ENCODE measurements around the gene TH.

Gene TH

DNA sequence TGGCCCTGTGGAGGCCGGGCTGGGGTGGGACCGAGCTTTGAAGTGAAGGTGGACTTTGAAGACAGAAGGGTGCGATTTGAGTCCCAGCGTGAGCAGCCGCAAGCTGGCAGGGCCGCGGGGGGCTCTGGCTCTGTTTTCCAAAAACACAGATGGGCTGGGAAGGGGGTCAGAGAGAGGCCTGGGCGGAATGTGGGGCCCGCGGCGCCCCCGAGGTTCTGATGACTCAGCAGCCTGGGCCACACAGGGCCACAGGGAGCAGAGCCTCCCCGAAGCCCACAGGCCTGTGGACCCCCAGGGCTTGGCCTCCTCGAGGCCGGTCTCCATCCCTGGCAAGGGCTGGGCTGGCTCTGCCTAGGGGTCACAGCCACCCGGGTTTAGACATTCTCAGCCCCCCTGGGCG, 16.7 kb downstream of the TH start:
- Histone ChIP-seq H3K9ac (ENCODE audit: low read depth, low read length) (no peak overlapping the region), H3K9me3 (ENCODE audit: control insufficient read depth, insufficient read depth, low read length) (no peaks in the 10 kb centered on the region), H3K27ac (ENCODE audit: low read depth, low read length) (no peak overlapping the region), H3K36me3 (ENCODE audit: control insufficient read depth, insufficient read depth, low read length) (no peaks in the 10 kb centered on the region), H3K4me1 (ENCODE audit: control insufficient read depth, insufficient read depth, low read length) (peaks cover 4% of the 10 kb centered on the region), H3K4me3 (ENCODE audit: low read depth, low read length) (no peak overlapping the region), H3K27me3 (ENCODE audit: control insufficient read depth, insufficient read depth, low read length) (peaks cover 16% of the 10 kb centered on the region)

- Histone ChIP-seq H3K4me3 (ENCODE audit: low read depth, low read length) (no peak overlapping the region), H3K4me1 (ENCODE audit: control insufficient read depth, insufficient read depth, low read length) (peaks cover 4% of the 10 kb centered on the region), H3K9ac (ENCODE audit: low read depth, low read length) (no peak overlapping the region), H3K9me3 (ENCODE audit: control insufficient read depth, insufficient read depth, low read length) (no peaks in the 10 kb centered on the region), H3K36me3 (ENCODE audit: control insufficient read depth, insufficient read depth, low read length) (no peaks in the 10 kb centered on the region), H3K27me3 (ENCODE audit: control insufficient read depth, insufficient read depth, low read length) (peaks cover 23% of the 10 kb centered on the region), H3K27ac (ENCODE audit: low read depth, low read length) (no peak overlapping the region)
Observed at GRCh38 chr11:2154195-2154585, 17.4 kb downstream of the TH start.

DNA sequence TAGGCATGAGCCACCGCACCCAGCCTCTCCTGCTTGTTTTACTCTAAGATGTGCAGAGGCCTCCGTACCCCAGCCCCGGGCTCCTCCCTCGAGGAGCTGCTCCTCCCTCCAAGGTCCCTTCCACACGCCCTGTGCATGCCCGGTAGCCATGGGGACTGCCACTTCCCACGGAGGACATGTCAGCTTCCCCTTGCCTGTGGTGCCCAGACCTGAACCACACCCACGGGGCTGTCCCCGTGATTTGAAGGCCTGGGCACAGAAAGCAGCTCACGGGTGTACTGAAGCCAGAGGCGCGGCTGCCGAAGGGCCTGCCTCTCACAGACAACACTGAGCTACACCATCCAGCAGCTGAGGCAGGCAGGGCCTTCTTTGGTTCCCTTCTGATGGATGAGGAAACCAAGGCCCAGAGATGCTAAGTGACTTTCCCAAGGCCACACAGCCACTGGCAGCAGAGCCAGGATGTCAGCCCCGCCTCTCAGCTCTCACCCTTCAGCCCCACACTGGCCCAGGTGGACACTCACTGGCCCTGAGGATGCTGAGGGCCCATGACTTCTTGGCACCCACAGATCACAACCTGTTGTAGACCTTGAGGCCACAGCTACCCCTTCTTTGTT, 17.9 kb downstream of the TH start:
- Histone ChIP-seq H3K27ac (ENCODE audit: low read depth, low read length) (no peak overlapping the region), H3K36me3 (ENCODE audit: control insufficient read depth, insufficient read depth, low read length) (no peaks in the 10 kb centered on the region), H3K4me1 (ENCODE audit: control insufficient read depth, insufficient read depth, low read length) (peaks cover 4% of the 10 kb centered on the region), H3K9ac (ENCODE audit: low read depth, low read length) (no peak overlapping the region), H3K27me3 (ENCODE audit: control insufficient read depth, insufficient read depth, low read length) (peaks cover 28% of the 10 kb centered on the region), H3K9me3 (ENCODE audit: control insufficient read depth, insufficient read depth, low read length) (no peaks in the 10 kb centered on the region), H3K4me3 (ENCODE audit: low read depth, low read length) (no peak overlapping the region)

GRCh38 chr11:2151500-2152257, 19.9 kb downstream of the TH start:
- Histone ChIP-seq H3K4me1 (ENCODE audit: control insufficient read depth, insufficient read depth, low read length) (peaks cover 6% of the 10 kb centered on the region), H3K9me3 (ENCODE audit: control insufficient read depth, insufficient read depth, low read length) (no peaks in the 10 kb centered on the region), H3K36me3 (ENCODE audit: control insufficient read depth, insufficient read depth, low read length) (no peaks in the 10 kb centered on the region), H3K27ac (ENCODE audit: low read depth, low read length) (no peak overlapping the region), H3K9ac (ENCODE audit: low read depth, low read length) (no peak overlapping the region), H3K27me3 (ENCODE audit: control insufficient read depth, insufficient read depth, low read length) (peaks cover 49% of the 10 kb centered on the region), H3K4me3 (ENCODE audit: low read depth, low read length) (no peak overlapping the region)

DNA sequence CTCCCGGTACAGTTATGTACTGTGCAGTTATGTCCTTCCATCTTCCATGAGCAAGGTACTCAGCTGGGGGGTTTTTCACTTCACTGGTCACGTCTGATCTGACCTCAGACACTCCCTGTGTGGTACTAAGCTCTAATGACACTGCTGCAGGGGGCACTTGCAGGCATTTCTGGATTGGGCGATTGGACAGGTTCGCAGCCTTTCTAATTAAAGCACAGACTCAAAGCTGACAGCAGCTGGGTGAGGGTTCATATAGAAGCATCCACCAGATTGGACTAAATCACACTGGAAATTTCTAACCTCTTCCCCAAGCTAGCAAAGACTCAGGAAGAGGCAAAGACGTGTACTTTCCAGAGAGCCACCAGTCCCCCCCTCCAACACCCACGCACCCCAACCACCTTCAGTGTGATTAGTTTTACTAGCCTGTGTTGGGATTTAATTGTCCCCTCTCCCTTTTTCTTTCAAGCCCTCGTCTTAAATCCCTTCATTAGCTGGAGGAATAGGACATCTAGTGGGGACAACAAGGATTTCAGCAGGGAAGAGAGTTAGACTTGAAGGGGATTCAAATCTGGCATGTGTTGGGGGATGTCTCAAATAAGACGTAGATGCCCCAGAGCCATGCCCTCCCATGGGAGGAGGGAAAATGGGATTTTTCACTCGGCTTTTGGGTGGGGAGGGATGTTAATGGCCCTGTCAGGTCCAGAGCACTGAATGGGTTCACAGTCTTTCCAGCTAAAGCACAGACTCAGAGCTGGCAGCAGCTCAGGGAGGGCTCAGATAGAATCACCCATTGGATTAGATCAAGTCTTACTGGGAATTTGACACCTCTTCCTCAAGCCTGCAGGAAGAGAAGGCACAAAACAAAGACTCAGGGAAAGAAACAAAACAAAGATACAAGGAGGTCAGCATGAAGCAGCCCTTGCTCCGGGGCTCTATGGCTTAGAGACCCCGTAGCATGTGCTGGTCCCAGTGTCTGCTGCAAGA, 21.5 kb downstream of the TH start:
- peaks cover 64% of the 10 kb centered on the region for H3K27me3 ChIP-seq (ENCODE audit: control insufficient read depth, insufficient read depth, low read length)
- H3K36me3 ChIP-seq (ENCODE audit: control insufficient read depth, insufficient read depth, low read length) = no peaks in the 10 kb centered on the region
- H3K4me3 ChIP-seq (ENCODE audit: low read depth, low read length) = no peak overlapping the region
- no peak overlapping the region for H3K27ac ChIP-seq (ENCODE audit: low read depth, low read length)
- H3K9me3 ChIP-seq (ENCODE audit: control insufficient read depth, insufficient read depth, low read length) = no peaks in the 10 kb centered on the region
- H3K9ac ChIP-seq (ENCODE audit: low read depth, low read length) = no peak overlapping the region
- peaks cover 11% of the 10 kb centered on the region for H3K4me1 ChIP-seq (ENCODE audit: control insufficient read depth, insufficient read depth, low read length)

DNA sequence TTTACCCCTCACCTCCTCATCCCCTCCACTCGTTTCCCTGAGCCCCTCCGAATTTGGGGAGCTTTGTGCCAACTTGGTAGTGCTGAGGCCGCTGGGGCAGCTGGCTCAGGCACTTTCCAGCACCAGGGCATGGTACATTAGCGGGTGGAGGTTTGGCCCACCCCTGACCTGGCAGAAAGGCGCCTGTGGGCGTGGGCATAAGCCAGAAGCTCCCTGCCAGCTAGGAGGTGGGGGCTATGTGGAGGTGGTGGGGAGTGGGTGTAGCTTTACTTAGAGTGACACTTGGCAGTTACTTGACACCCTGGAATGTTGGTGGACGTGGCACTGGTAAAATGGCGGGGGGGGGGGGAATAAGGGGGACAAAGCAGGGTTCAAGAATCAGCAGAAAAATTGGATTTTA, 22.2 kb downstream of the TH start:
- no peaks in the 10 kb centered on the region for H3K36me3 ChIP-seq (ENCODE audit: control insufficient read depth, insufficient read depth, low read length)
- no peak overlapping the region for H3K4me3 ChIP-seq (ENCODE audit: low read depth, low read length)
- peaks cover 11% of the 10 kb centered on the region for H3K4me1 ChIP-seq (ENCODE audit: control insufficient read depth, insufficient read depth, low read length)
- peaks cover 71% of the 10 kb centered on the region for H3K27me3 ChIP-seq (ENCODE audit: control insufficient read depth, insufficient read depth, low read length)
- no peak overlapping the region for H3K27ac ChIP-seq (ENCODE audit: low read depth, low read length)
- no peaks in the 10 kb centered on the region for H3K9me3 ChIP-seq (ENCODE audit: control insufficient read depth, insufficient read depth, low read length)
- H3K9ac ChIP-seq (ENCODE audit: low read depth, low read length) = no peak overlapping the region

GRCh38 chr11:2148595-2148994, 23.0 kb downstream of the TH start:
- H3K27me3 ChIP-seq (ENCODE audit: control insufficient read depth, insufficient read depth, low read length) = peaks cover 79% of the 10 kb centered on the region
- H3K4me3 ChIP-seq (ENCODE audit: low read depth, low read length) = no peak overlapping the region
- H3K27ac ChIP-seq (ENCODE audit: low read depth, low read length) = no peak overlapping the region
- no peak overlapping the region for H3K9ac ChIP-seq (ENCODE audit: low read depth, low read length)
- no peaks in the 10 kb centered on the region for H3K9me3 ChIP-seq (ENCODE audit: control insufficient read depth, insufficient read depth, low read length)
- H3K36me3 ChIP-seq (ENCODE audit: control insufficient read depth, insufficient read depth, low read length) = no peaks in the 10 kb centered on the region
- peaks cover 11% of the 10 kb centered on the region for H3K4me1 ChIP-seq (ENCODE audit: control insufficient read depth, insufficient read depth, low read length)

- no peak overlapping the region for H3K27ac ChIP-seq (ENCODE audit: low read depth, low read length)
- peaks cover 91% of the 10 kb centered on the region for H3K27me3 ChIP-seq (ENCODE audit: control insufficient read depth, insufficient read depth, low read length)
- no peak overlapping the region for H3K4me3 ChIP-seq (ENCODE audit: low read depth, low read length)
- H3K36me3 ChIP-seq (ENCODE audit: control insufficient read depth, insufficient read depth, low read length) = no peaks in the 10 kb centered on the region
- no peaks in the 10 kb centered on the region for H3K9me3 ChIP-seq (ENCODE audit: control insufficient read depth, insufficient read depth, low read length)
- no peak overlapping the region for H3K9ac ChIP-seq (ENCODE audit: low read depth, low read length)
- H3K4me1 ChIP-seq (ENCODE audit: control insufficient read depth, insufficient read depth, low read length) = peaks cover 11% of the 10 kb centered on the region
Observed at GRCh38 chr11:2147391-2147790, 24.2 kb downstream of the TH start.

DNA sequence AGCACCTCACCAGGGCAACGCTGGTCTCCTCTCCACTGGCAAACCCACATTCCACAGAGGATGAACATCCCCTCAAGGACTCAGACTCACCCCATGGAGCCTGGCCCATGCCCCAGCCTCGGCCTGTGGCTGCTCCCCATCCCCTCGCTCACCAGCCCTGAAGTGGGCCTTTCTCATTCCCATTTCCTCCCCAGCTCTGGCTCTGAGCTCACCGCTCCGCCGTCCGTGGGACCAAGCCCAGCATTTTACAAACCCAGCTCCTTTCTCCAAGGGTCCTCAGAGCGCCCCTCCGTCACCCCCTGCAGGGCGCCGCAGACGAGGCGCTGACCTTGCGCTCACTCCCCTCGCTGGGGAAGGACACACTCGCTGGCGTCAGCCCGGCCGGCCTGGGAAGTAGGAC, 25.6 kb downstream of the TH start:
- H3K27ac ChIP-seq (ENCODE audit: low read depth, low read length) = no peak overlapping the region
- no peaks in the 10 kb centered on the region for H3K36me3 ChIP-seq (ENCODE audit: control insufficient read depth, insufficient read depth, low read length)
- no peak overlapping the region for H3K9ac ChIP-seq (ENCODE audit: low read depth, low read length)
- peaks cover 7% of the 10 kb centered on the region; the same call in 1 of the 2 replicates for H3K4me1 ChIP-seq (ENCODE audit: control insufficient read depth, insufficient read depth, low read length)
- H3K9me3 ChIP-seq (ENCODE audit: control insufficient read depth, insufficient read depth, low read length) = no peaks in the 10 kb centered on the region
- H3K4me3 ChIP-seq (ENCODE audit: low read depth, low read length) = no peak overlapping the region
- peaks cover 98% of the 10 kb centered on the region for H3K27me3 ChIP-seq (ENCODE audit: control insufficient read depth, insufficient read depth, low read length)

DNA sequence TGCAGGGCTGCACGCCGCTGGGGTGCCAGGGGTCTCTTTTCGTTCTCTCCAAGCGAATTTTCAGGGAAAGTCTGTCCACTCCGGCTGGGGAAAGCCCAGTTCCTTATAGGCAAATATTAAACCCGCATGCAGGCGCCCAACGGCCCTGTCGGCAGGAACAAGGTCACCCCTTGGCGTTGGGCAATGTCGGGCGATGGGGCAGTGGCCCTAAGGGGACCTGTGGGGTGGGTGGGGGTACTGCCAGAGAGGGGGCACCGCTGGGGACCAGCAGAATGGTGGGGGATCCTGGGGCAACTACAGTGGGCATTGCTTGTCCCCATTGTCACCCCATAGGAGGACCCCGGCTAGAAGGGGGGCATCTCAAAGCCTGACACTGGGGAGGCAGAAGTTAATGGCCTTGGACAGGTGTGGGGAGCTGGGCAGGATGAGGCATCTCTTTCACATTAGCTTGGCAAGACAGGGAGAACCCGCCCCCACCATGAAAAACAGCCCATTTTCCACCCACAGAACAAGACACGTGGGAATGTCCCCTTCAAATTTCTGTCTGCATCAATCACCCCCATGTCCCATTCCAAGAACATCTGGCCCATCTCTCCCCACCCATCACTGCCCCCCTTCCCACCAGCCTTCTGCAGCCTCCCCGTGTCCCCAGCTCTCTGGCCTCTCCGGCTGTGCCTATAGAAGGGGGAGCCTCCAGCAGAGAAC, 26.9 kb downstream of the TH start:
- H3K27ac ChIP-seq (ENCODE audit: low read depth, low read length) = no peak overlapping the region
- no peaks in the 10 kb centered on the region for H3K36me3 ChIP-seq (ENCODE audit: control insufficient read depth, insufficient read depth, low read length)
- H3K27me3 ChIP-seq (ENCODE audit: control insufficient read depth, insufficient read depth, low read length) = peaks cover 100% of the 10 kb centered on the region
- no peak overlapping the region for H3K4me3 ChIP-seq (ENCODE audit: low read depth, low read length)
- H3K9me3 ChIP-seq (ENCODE audit: control insufficient read depth, insufficient read depth, low read length) = no peaks in the 10 kb centered on the region
- no peak overlapping the region for H3K9ac ChIP-seq (ENCODE audit: low read depth, low read length)
- peaks cover 7% of the 10 kb centered on the region; the same call in 1 of the 2 replicates for H3K4me1 ChIP-seq (ENCODE audit: control insufficient read depth, insufficient read depth, low read length)

Data from HUES48 (cell line).